Neural cell (in vitro differentiated cells): ENCODE results near the gene RHCE.
"Not testable (repeated sequence)": the region's sequence is repeated elsewhere in the genome, so short reads cannot be mapped to it uniquely, and the experiment has no call there.

Source experiments
- CTCF ChIP-seq: fragments of 450-650 bp; IDR thresholded peaks from 2 replicates; pipeline ENCODE4 v1.5.1; 2014; ENCODE audit warnings: antibody characterized with exemption, mild to moderate bottlenecking, moderate library complexity; ENCODE audit not compliant: poor library complexity, severe bottlenecking
- EP300 ChIP-seq: fragments of 450-650 bp; conservative IDR thresholded peaks from 2 replicates; pipeline ENCODE4 v1.6.1; 2014; ENCODE audit warnings: antibody characterized with exemption, mild to moderate bottlenecking, moderate library complexity; ENCODE audit not compliant: poor library complexity, severe bottlenecking
- EZH2 ChIP-seq: fragments of 200-600, 300-800 bp; shearing (Covaris generic), sonication (generic); IDR thresholded peaks from 2 replicates; pipeline ENCODE4 v1.6.1; 2014; ENCODE audit warnings: antibody characterized with exemption, low read length, borderline replicate concordance, mild to moderate bottlenecking; ENCODE audit not compliant: insufficient read depth, poor library complexity, severe bottlenecking
- POLR2AphosphoS5 ChIP-seq: IDR thresholded peaks from 2 replicates; pipeline ENCODE4 v1.6.1; 2012
- RAD21 ChIP-seq: fragments of 450-650 bp; conservative IDR thresholded peaks from 2 replicates; pipeline ENCODE4 v1.6.1; 2014; ENCODE audit warnings: antibody characterized with exemption, mild to moderate bottlenecking, moderate library complexity
- SMC3 ChIP-seq: fragments of 450-650 bp; conservative IDR thresholded peaks from 2 replicates; pipeline ENCODE4 v1.6.1; 2014; ENCODE audit warnings: antibody characterized with exemption, mild to moderate bottlenecking, moderate library complexity; ENCODE audit not compliant: poor library complexity
- TAF1 ChIP-seq: IDR thresholded peaks from 2 replicates; pipeline ENCODE4 v1.6.1; 2012; ENCODE audit warnings: low read depth
- TF ChIP-seq, protein P1 (sequence below): IDR thresholded peaks from 2 replicates; pipeline ENCODE4 v1.6.1; 2012; ENCODE audit warnings: borderline replicate concordance

DNA sequence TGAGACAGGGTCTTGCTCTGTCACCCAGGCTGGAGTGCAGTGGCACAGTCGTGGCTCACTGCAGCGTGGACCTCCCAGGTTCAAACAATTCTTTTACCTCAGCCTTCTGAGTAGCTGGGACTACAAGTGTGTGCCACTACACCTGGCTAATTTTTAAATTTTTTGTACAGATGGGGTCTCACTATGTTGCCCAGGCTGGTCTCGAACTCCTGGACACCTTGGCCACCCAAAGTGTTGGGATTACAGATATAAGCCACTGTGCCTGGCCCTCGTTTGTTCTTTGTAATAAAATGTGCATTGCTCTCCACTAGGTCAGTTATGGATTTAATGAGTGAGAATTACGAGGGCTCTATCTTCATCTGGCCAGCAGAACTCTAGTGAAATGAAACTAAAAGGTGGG is 24.0 kb upstream of the RHCE start:
- not testable (repeated sequence) for TF ChIP-seq CTCF, POLR2AphosphoS5, SMC3, TAF1, RAD21, EZH2, EP300
- TF ChIP-seq, protein P1, sequence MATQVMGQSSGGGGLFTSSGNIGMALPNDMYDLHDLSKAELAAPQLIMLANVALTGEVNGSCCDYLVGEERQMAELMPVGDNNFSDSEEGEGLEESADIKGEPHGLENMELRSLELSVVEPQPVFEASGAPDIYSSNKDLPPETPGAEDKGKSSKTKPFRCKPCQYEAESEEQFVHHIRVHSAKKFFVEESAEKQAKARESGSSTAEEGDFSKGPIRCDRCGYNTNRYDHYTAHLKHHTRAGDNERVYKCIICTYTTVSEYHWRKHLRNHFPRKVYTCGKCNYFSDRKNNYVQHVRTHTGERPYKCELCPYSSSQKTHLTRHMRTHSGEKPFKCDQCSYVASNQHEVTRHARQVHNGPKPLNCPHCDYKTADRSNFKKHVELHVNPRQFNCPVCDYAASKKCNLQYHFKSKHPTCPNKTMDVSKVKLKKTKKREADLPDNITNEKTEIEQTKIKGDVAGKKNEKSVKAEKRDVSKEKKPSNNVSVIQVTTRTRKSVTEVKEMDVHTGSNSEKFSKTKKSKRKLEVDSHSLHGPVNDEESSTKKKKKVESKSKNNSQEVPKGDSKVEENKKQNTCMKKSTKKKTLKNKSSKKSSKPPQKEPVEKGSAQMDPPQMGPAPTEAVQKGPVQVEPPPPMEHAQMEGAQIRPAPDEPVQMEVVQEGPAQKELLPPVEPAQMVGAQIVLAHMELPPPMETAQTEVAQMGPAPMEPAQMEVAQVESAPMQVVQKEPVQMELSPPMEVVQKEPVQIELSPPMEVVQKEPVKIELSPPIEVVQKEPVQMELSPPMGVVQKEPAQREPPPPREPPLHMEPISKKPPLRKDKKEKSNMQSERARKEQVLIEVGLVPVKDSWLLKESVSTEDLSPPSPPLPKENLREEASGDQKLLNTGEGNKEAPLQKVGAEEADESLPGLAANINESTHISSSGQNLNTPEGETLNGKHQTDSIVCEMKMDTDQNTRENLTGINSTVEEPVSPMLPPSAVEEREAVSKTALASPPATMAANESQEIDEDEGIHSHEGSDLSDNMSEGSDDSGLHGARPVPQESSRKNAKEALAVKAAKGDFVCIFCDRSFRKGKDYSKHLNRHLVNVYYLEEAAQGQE, result not testable (repeated sequence)
